Measurements from ENCODE around the gene ASAP2. TPM values are rescaled to one million over a fixed set of nuclear protein-coding genes. Genes with fewer than 3 reads are reported as not detected.

Gene ASAP2
- total and polyA plus RNA-seq, 9 of the 15 experiments (the other 6 are each of a cell fraction or from before 2014, with no cell fraction given): 0.06 to 4.3 (median 3.1) TPM

DNA sequence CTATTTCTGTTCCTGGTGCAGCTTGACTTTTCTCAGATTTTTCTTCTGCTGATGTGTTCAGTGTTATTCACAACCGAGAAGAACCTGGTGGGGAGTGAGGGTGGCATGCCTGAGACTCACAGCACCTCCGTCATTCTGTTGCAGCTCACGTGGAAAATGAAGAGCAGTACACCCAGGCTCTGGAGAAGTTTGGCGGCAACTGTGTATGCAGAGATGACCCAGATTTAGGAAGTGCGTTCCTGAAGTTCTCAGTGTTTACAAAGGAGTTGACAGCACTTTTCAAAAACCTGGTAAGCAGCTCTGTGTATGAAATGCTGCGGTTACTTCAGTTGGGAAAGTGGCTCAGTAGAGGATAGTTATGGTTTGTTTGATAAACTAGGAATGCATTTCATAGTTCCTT lies 90.5 kb downstream of the ASAP2 start:
- no peaks in the 10 kb centered on the region for H3K9me1 ChIP-seq (ENCODE audit: control insufficient read depth, insufficient read depth, low read length)
- ChIA-PET POLR2A (interaction anchor here (1.4 to 1.7 kb wide), 2 partner anchors 8 to 10 kb away, joined by 3 to 4 read pairs; no protein-coding TSS in a partner anchor), CTCF (ENCODE audit: low intra/inter-chr PET ratio) (no interaction called here)
- in situ Hi-C loops (cut with MboI): no loop called here
- H3K9ac ChIP-seq (ENCODE audit: insufficient read depth in 1 of 2, low read depth in 2 of 2, low read length in 2 of 2): no peak overlapping the region
- BruUV-seq (replicated peaks): no TSS peak
- H3K36me3 ChIP-seq (ENCODE audit: control insufficient read depth, insufficient read depth, low read length): no peaks in the 10 kb centered on the region
- H3K4me3 ChIP-seq: no peak overlapping the region
- no peak overlapping the region for H3K27ac ChIP-seq (ENCODE audit: extremely low read depth, low read depth, low read length)
- no peaks in the 10 kb centered on the region for H3K4me1 ChIP-seq (replicated peaks in 1 of 2; ENCODE audit: control insufficient read depth in 2 of 2, insufficient read depth in 2 of 2, low read length in 2 of 2)
- H3K4me2 ChIP-seq (ENCODE audit: insufficient read depth, low read length): no peak overlapping the region
- FAIRE-seq (no peak), DNase-seq (ENCODE audit: extremely low read depth in 1 of 4, low spot score in 3 of 4) (no peak), ATAC-seq (no peak)
- H3K79me2 ChIP-seq (ENCODE audit: control insufficient read depth, insufficient read depth, low read length): no peaks in the 10 kb centered on the region
- peaks cover 4% of the 10 kb centered on the region; the same call in 1 of the 2 replicates for H4K20me1 ChIP-seq (replicated peaks; ENCODE audit: control insufficient read depth, insufficient read depth, low read length)
- TF ChIP-seq MYNN (IDR thresholded peaks at IDR 0.05): no peak
- TF ChIP-seq MYNN (CRISPR knock-in tag; IDR thresholded peaks at IDR 0.05): no peak
- TF ChIP-seq, protein P1, sequence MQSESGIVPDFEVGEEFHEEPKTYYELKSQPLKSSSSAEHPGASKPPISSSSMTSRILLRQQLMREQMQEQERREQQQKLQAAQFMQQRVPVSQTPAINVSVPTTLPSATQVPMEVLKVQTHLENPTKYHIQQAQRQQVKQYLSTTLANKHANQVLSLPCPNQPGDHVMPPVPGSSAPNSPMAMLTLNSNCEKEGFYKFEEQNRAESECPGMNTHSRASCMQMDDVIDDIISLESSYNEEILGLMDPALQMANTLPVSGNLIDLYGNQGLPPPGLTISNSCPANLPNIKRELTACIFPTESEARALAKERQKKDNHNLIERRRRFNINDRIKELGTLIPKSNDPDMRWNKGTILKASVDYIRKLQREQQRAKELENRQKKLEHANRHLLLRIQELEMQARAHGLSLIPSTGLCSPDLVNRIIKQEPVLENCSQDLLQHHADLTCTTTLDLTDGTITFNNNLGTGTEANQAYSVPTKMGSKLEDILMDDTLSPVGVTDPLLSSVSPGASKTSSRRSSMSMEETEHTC (IDR thresholded peaks at IDR 0.05): no peak
- TF ChIP-seq NRF1 (conservative IDR thresholded peaks at IDR 0.05 in 1 of 2, IDR thresholded peaks at IDR 0.05 in 1 of 2): no peak
- TF ChIP-seq ZNF140 (CRISPR knock-in tag; IDR thresholded peaks at IDR 0.05): no peak
- no peak for TF ChIP-seq ATF1 (CRISPR knock-in tag; IDR thresholded peaks at IDR 0.05)
- TF ChIP-seq ATF1 (tag; IDR thresholded peaks at IDR 0.05): no peak
- intact Hi-C loops (cut with micrococcal nuclease): no loop called here
- H2AFZ ChIP-seq (ENCODE audit: low read depth, low read length): no peak overlapping the region
- H3K9me3 ChIP-seq (replicated peaks; ENCODE audit: control insufficient read depth, insufficient read depth, low read depth, low read length): no peaks in the 10 kb centered on the region
- peaks cover 8 to 37% of the 10 kb centered on the region in 2 experiments; a peak in 3 of 5 replicates for H3K27me3 ChIP-seq (ENCODE audit: control insufficient read depth in 2 of 2, insufficient read depth in 2 of 2, low read length in 2 of 2)
- WGBS (ENCODE audit: insufficient coverage, low coverage, missing lambda C conversion rate): 19% methylated on average over 6 of the region's 6 CpGs
